Spleen (tissue), 7 donors: ENCODE measurements around the gene STIM1.

ENCODE experiments used
- POLR2A ChIP-seq, 3 donors: fragments of 450-650 bp; IDR thresholded peaks; one replicate each; pipeline ENCODE4 v1.5.1; 2017; ENCODE audit warnings: antibody characterized with exemption in 3 of 3, mild to moderate bottlenecking in 1 of 3
- POLR2AphosphoS5 ChIP-seq, 3 donors: sonication (generic); formaldehyde crosslinking; IDR thresholded peaks; one replicate each; pipeline ENCODE4 v1.5.1; 2017; ENCODE audit warnings: antibody characterized with exemption in 3 of 3
- TF ChIP-seq, protein P1 (sequence below), 11 experiments: fragments of 200-600 bp in 7 of 11; fragments of 450-650 bp in 4 of 11; sonication (generic) in 4 of 11; IDR thresholded peaks in 8 of 11; conservative IDR thresholded peaks in 3 of 11; 1 replicate in 7 of 11; 2 replicates in 4 of 11; pipeline versions ENCODE4 v1.4.0 to v1.8.0; 2016 to 2021; ENCODE audit warnings: antibody characterized with exemption in 11 of 11, inconsistent platforms in 4 of 11, mild to moderate bottlenecking in 1 of 11
- donor health status: DM: no; HTN: no; CAD: no; lungs with moderate emphysema.
- donor health status: DM: no; HTN: no; CAD: no.
- donor health status: DM: no; HTN: no; CAD: no.

DNA sequence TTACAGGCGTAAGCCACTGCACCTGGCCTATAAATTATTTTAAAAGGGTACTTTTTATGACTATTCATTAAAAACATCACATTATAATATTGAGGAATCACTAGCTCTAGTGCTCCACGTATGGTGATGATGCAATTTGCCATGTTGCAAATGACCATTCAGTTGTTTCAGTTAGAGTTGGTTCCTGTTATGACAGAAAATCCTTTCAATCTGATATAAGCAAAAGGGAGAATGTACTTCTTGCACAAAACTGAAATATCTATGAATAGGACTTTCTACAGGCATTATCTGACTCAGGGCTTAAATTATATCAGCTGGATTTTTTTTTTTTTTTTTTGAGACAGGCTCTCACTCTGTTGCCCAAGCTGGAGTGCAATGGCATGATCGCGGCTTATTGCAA lies 193.5 kb downstream of the STIM1 start:
- TF ChIP-seq, protein P1, sequence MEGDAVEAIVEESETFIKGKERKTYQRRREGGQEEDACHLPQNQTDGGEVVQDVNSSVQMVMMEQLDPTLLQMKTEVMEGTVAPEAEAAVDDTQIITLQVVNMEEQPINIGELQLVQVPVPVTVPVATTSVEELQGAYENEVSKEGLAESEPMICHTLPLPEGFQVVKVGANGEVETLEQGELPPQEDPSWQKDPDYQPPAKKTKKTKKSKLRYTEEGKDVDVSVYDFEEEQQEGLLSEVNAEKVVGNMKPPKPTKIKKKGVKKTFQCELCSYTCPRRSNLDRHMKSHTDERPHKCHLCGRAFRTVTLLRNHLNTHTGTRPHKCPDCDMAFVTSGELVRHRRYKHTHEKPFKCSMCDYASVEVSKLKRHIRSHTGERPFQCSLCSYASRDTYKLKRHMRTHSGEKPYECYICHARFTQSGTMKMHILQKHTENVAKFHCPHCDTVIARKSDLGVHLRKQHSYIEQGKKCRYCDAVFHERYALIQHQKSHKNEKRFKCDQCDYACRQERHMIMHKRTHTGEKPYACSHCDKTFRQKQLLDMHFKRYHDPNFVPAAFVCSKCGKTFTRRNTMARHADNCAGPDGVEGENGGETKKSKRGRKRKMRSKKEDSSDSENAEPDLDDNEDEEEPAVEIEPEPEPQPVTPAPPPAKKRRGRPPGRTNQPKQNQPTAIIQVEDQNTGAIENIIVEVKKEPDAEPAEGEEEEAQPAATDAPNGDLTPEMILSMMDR (IDR thresholded peaks at IDR 0.05 in 8 of 11, conservative IDR thresholded peaks at IDR 0.05 in 3 of 11): no peak
- no peak for TF ChIP-seq POLR2A (IDR thresholded peaks at IDR 0.05)
- TF ChIP-seq POLR2AphosphoS5 (IDR thresholded peaks at IDR 0.05): no peak
